GM21619 (cell line): ENCODE data around the gene SNRPA.
"Not testable (repeated sequence)": the region's sequence is repeated elsewhere in the genome, so short reads cannot be mapped to it uniquely, and the experiment has no call there.

Experiments
- ATAC-seq: cut with Tn5 transposase; IDR thresholded peaks from one replicate; pipeline ENCODE4 v1.9.1; 2021; ENCODE audit not compliant: unreplicated experiment

SNRPA gene

GRCh38 chr19:40812571-40812970 is 61.6 kb downstream of the SNRPA start:
- ATAC-seq: not testable (repeated sequence)

DNA sequence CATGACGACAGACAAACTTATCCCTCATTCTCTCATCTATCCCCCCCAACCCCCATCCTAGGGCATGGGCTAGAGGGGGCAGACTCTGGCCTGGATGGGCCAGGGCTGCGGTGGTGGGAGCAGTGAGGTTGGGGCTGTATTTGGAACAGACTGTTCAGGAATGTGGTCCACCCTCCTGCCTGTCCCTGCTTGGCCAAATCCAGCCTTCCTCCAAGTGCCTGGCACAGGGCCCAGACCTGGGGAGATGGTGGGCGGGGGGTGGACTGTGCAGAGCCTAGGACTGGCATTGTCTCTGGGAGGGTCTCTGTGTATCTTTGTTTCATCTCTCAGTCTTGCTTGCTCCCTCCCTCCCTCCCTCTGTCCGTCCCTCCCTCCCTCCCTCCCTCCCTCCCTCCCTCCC is 62.2 kb downstream of the SNRPA start:
- ATAC-seq: no peak
